ENCODE measurements around the gene ACSL6.

The ACSL6 gene

DNA sequence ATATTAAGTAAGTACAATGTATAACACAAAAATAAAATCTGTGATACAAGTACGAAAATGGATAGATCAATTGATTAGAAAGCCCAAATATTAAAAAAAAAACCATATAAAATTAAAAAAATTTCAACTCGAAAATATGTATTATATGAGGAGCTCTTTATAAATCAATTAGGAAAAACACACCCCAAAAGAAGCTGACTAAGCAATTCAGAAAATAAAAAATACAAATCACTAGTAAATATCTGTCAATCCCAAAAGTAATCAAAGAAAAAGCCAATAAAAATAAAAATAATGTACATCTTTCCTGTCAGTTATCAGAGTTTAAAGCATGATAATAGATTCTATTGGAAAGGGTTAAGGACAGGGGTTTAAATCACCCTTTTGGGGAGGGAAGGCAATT lies 10.2 kb upstream of the ACSL6 start:
- no peak overlapping the region for H2BK120ac ChIP-seq (ENCODE audit: low read depth, low read length)
- H3K4ac ChIP-seq (ENCODE audit: low read depth in 1 of 2, low read length in 2 of 2) = no peak overlapping the region
- H3K36me3 ChIP-seq (ENCODE audit: control insufficient read depth in 1 of 2, insufficient read depth in 2 of 2, low read depth in 1 of 2, low read length in 2 of 2) = no peaks in the 10 kb centered on the region
- no peak overlapping the region for H3K9ac ChIP-seq (ENCODE audit: low read length)
- H2BK12ac ChIP-seq (ENCODE audit: low read length in 2 of 2) = no peak overlapping the region
- no peak overlapping the region for H4K91ac ChIP-seq (ENCODE audit: low read length)
- H3K23ac ChIP-seq (ENCODE audit: low read length in 2 of 2) = no peak overlapping the region
- no peaks in the 10 kb centered on the region for H3K79me1 ChIP-seq (replicated peaks; ENCODE audit: low read length, poor library complexity, severe bottlenecking)
- H2AFZ ChIP-seq (ENCODE audit: low read depth, low read length) = no peak overlapping the region
- no peak overlapping the region for H3K4me2 ChIP-seq (ENCODE audit: low read length, poor library complexity, severe bottlenecking)
- no peak overlapping the region for H3K18ac ChIP-seq (ENCODE audit: low read depth in 1 of 2, low read length in 2 of 2)
- H3K4me3 ChIP-seq (ENCODE audit: insufficient read depth in 1 of 2, low read depth in 1 of 2, low read length in 2 of 2) = no peak overlapping the region
- WGBS = no CpG with 5 or more reads among the region's 2 CpGs
- no peaks in the 10 kb centered on the region for H3K4me1 ChIP-seq (ENCODE audit: control insufficient read depth, insufficient read depth, low read depth, low read length)
- peaks cover 46 to 67% of the 10 kb centered on the region in 2 experiments for H3K27me3 ChIP-seq (ENCODE audit: control insufficient read depth in 1 of 2, insufficient read depth in 1 of 2, low read length in 2 of 2)
- no peak for DNase-seq
- no peak overlapping the region for H4K8ac ChIP-seq (ENCODE audit: low read length)
- H3K27ac ChIP-seq (ENCODE audit: low read length, poor library complexity, severe bottlenecking) = no peak overlapping the region
- no peak overlapping the region for H3K14ac ChIP-seq (ENCODE audit: low read length in 2 of 2)
- no peaks in the 10 kb centered on the region for H3K9me3 ChIP-seq (ENCODE audit: control insufficient read depth, low read length)
- H2BK5ac ChIP-seq (ENCODE audit: low read depth, low read length, poor library complexity, severe bottlenecking) = no peak overlapping the region
- H2BK15ac ChIP-seq (ENCODE audit: low read depth, poor library complexity, severe bottlenecking) = no peak overlapping the region
- no peak overlapping the region for H2AK5ac ChIP-seq (ENCODE audit: low read length, severe bottlenecking)

DNA sequence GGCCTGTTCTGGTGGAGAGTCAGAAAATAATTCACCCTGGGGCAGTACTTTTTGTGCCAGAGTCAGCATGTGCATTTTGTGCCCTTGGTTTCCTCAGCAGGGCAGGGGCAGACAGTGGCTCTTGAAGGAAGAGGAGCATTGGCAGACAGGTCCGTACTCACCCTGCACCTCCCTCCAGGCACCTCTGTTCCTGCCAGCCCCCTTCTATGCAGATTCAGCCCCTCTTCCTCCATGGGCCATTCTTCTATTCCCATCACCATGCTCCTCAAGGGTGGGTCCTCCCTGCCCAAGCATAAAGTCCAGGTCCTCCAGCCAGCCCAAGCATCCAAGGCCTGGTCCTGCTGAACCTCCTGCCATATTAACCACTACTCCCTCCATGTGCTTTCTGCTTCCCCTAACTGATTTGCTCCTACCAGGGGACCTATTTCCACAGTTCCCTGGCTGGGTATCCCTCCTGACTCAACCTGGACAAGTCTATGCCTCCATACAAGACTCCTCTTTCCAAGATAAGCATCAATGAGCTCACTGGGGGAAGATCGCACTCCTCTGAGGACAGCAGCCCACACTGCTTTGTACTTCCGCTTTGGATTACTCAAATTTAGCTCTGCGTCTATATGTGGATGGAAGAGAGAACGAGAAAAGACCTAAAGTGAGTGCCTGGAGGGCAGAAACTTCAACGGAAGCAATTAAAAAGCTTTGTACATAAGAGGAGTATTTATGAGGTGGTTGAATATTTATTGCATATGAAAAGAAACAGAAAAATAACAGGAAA lies 9.3 kb upstream of the ACSL6 start:
- Histone ChIP-seq H3K79me1 (replicated peaks; ENCODE audit: low read length, poor library complexity, severe bottlenecking) (no peaks in the 10 kb centered on the region), H3K4me2 (ENCODE audit: low read length, poor library complexity, severe bottlenecking) (no peak overlapping the region), H2AK5ac (ENCODE audit: low read length, severe bottlenecking) (no peak overlapping the region), H2BK120ac (ENCODE audit: low read depth, low read length) (no peak overlapping the region), H3K18ac (ENCODE audit: low read depth in 1 of 2, low read length in 2 of 2) (no peak overlapping the region), H2BK15ac (ENCODE audit: low read depth, poor library complexity, severe bottlenecking) (no peak overlapping the region), H3K4me1 (ENCODE audit: control insufficient read depth, insufficient read depth, low read depth, low read length) (no peaks in the 10 kb centered on the region), H3K9ac (ENCODE audit: low read length) (no peak overlapping the region), H3K4ac (ENCODE audit: low read depth in 1 of 2, low read length in 2 of 2) (no peak overlapping the region), H4K91ac (ENCODE audit: low read length) (no peak overlapping the region), H3K14ac (ENCODE audit: low read length in 2 of 2) (no peak overlapping the region), H2BK5ac (ENCODE audit: low read depth, low read length, poor library complexity, severe bottlenecking) (no peak overlapping the region), H3K9me3 (ENCODE audit: control insufficient read depth, low read length) (no peaks in the 10 kb centered on the region), H3K23ac (ENCODE audit: low read length in 2 of 2) (no peak overlapping the region), H2AFZ (ENCODE audit: low read depth, low read length) (no peak overlapping the region), H3K27ac (ENCODE audit: low read length, poor library complexity, severe bottlenecking) (no peak overlapping the region), H3K4me3 (ENCODE audit: insufficient read depth in 1 of 2, low read depth in 1 of 2, low read length in 2 of 2) (no peak overlapping the region), H2BK12ac (ENCODE audit: low read length in 2 of 2) (no peak overlapping the region), H4K8ac (ENCODE audit: low read length) (no peak overlapping the region), H3K36me3 (ENCODE audit: control insufficient read depth in 1 of 2, insufficient read depth in 2 of 2, low read depth in 1 of 2, low read length in 2 of 2) (no peaks in the 10 kb centered on the region), H3K27me3 (ENCODE audit: control insufficient read depth in 1 of 2, insufficient read depth in 1 of 2, low read length in 2 of 2) (peaks cover 47 to 68% of the 10 kb centered on the region in 2 experiments)
- DNase-seq = no peak
- 75% methylated on average over 5 of the region's 6 CpGs for WGBS

- H4K8ac ChIP-seq (ENCODE audit: low read length) = no peak overlapping the region
- H3K23ac ChIP-seq (ENCODE audit: low read length in 2 of 2) = no peak overlapping the region
- H3K18ac ChIP-seq (ENCODE audit: low read depth in 1 of 2, low read length in 2 of 2) = no peak overlapping the region
- no peak overlapping the region for H2AK5ac ChIP-seq (ENCODE audit: low read length, severe bottlenecking)
- no peaks in the 10 kb centered on the region for H3K79me1 ChIP-seq (replicated peaks; ENCODE audit: low read length, poor library complexity, severe bottlenecking)
- H2BK12ac ChIP-seq (ENCODE audit: low read length in 2 of 2) = no peak overlapping the region
- H2AFZ ChIP-seq (ENCODE audit: low read depth, low read length) = no peak overlapping the region
- no peaks in the 10 kb centered on the region for H3K4me1 ChIP-seq (ENCODE audit: control insufficient read depth, insufficient read depth, low read depth, low read length)
- no peak overlapping the region for H2BK120ac ChIP-seq (ENCODE audit: low read depth, low read length)
- WGBS = 80% methylated on average over 3 of the region's 6 CpGs
- H3K36me3 ChIP-seq (ENCODE audit: control insufficient read depth in 1 of 2, insufficient read depth in 2 of 2, low read depth in 1 of 2, low read length in 2 of 2) = no peaks in the 10 kb centered on the region
- H3K4ac ChIP-seq (ENCODE audit: low read depth in 1 of 2, low read length in 2 of 2) = no peak overlapping the region
- H2BK5ac ChIP-seq (ENCODE audit: low read depth, low read length, poor library complexity, severe bottlenecking) = no peak overlapping the region
- H3K27me3 ChIP-seq (ENCODE audit: control insufficient read depth in 1 of 2, insufficient read depth in 1 of 2, low read length in 2 of 2) = peaks cover 47 to 67% of the 10 kb centered on the region in 2 experiments
- H3K27ac ChIP-seq (ENCODE audit: low read length, poor library complexity, severe bottlenecking) = no peak overlapping the region
- no peak for DNase-seq
- no peak overlapping the region for H3K4me3 ChIP-seq (ENCODE audit: insufficient read depth in 1 of 2, low read depth in 1 of 2, low read length in 2 of 2)
- H3K4me2 ChIP-seq (ENCODE audit: low read length, poor library complexity, severe bottlenecking) = no peak overlapping the region
- no peak overlapping the region for H3K14ac ChIP-seq (ENCODE audit: low read length in 2 of 2)
- no peak overlapping the region for H2BK15ac ChIP-seq (ENCODE audit: low read depth, poor library complexity, severe bottlenecking)
- no peak overlapping the region for H4K91ac ChIP-seq (ENCODE audit: low read length)
- H3K9ac ChIP-seq (ENCODE audit: low read length) = no peak overlapping the region
- no peaks in the 10 kb centered on the region for H3K9me3 ChIP-seq (ENCODE audit: control insufficient read depth, low read length)
Measured at GRCh38 chr5:132019857-132020555, 8.5 kb upstream of the ACSL6 start.

GRCh38 chr5:132019337-132019736 lies 7.9 kb upstream of the ACSL6 start:
- no peak overlapping the region for H3K4ac ChIP-seq (ENCODE audit: low read depth in 1 of 2, low read length in 2 of 2)
- no peak overlapping the region for H2BK15ac ChIP-seq (ENCODE audit: low read depth, poor library complexity, severe bottlenecking)
- H3K27ac ChIP-seq (ENCODE audit: low read length, poor library complexity, severe bottlenecking) = no peak overlapping the region
- H3K23ac ChIP-seq (ENCODE audit: low read length in 2 of 2) = no peak overlapping the region
- no peak overlapping the region for H3K4me3 ChIP-seq (ENCODE audit: insufficient read depth in 1 of 2, low read depth in 1 of 2, low read length in 2 of 2)
- DNase-seq = no peak
- H3K79me1 ChIP-seq (replicated peaks; ENCODE audit: low read length, poor library complexity, severe bottlenecking) = no peaks in the 10 kb centered on the region
- H2AK5ac ChIP-seq (ENCODE audit: low read length, severe bottlenecking) = no peak overlapping the region
- H3K27me3 ChIP-seq (ENCODE audit: control insufficient read depth in 1 of 2, insufficient read depth in 1 of 2, low read length in 2 of 2) = peaks cover 51 to 65% of the 10 kb centered on the region in 2 experiments
- no peaks in the 10 kb centered on the region for H3K36me3 ChIP-seq (ENCODE audit: control insufficient read depth in 1 of 2, insufficient read depth in 2 of 2, low read depth in 1 of 2, low read length in 2 of 2)
- H2BK120ac ChIP-seq (ENCODE audit: low read depth, low read length) = no peak overlapping the region
- H2AFZ ChIP-seq (ENCODE audit: low read depth, low read length) = no peak overlapping the region
- H3K9me3 ChIP-seq (ENCODE audit: control insufficient read depth, low read length) = no peaks in the 10 kb centered on the region
- no peak overlapping the region for H4K91ac ChIP-seq (ENCODE audit: low read length)
- H3K9ac ChIP-seq (ENCODE audit: low read length) = no peak overlapping the region
- H3K14ac ChIP-seq (ENCODE audit: low read length in 2 of 2) = no peak overlapping the region
- H3K4me1 ChIP-seq (ENCODE audit: control insufficient read depth, insufficient read depth, low read depth, low read length) = no peaks in the 10 kb centered on the region
- no peak overlapping the region for H2BK5ac ChIP-seq (ENCODE audit: low read depth, low read length, poor library complexity, severe bottlenecking)
- H3K18ac ChIP-seq (ENCODE audit: low read depth in 1 of 2, low read length in 2 of 2) = no peak overlapping the region
- H2BK12ac ChIP-seq (ENCODE audit: low read length in 2 of 2) = no peak overlapping the region
- H3K4me2 ChIP-seq (ENCODE audit: low read length, poor library complexity, severe bottlenecking) = no peak overlapping the region
- no peak overlapping the region for H4K8ac ChIP-seq (ENCODE audit: low read length)

Data from mesenchymal stem cell (in vitro differentiated cells and primary cell).